ENCODE measurements around the gene DOK4.

Gene DOK4

DNA sequence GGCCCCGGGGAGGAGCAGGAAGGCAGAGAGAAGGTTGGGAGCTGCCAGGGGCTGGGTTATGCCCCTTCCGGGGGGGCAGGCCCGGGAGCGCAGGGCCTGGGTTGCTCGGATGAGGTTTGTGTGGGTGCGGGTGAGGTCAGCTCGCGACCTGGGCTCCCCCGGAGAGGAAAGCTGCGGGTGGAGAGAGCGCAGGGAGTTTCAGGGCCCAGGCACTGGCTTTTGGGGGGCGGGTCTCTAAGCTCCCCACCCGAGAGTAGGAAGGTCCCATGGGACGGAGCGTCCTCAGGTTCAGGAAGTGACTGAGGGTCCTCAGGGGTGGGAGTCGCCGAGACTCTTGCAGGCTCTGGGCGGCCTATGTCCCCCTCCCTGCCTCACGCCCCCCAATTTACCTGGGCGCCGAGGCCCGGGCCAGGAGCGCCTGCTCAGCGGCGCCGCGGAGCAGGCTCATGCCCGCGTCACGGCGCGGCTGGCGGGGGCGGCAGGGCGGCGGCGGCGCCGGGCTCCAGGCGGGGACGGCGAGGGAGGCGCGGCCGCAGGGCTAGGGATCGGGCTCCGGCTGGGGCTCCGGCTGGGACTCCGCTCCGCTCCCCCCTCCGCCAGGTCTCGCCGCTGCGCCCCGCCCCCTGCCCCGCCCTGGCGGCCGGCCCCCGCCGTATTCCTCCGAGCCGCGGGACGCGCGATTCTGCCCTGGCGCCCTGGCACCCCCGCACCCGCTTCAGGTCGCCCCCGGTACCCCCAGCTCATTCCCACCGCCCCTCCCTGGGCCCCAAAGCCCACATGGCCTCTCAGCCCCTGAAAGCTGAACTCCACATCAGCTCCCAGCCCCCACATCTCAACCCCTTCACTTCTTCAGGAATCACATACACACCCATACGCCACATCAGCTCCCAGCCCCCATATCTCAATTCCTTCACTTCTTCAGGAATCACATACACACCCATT, at the start of gene DOK4:
Gene DOK4, minus strand, starts transcription at position 578 of the 942 bp plus-strand sequence. CDS start 6,986 bp downstream, outside the sequence.
- peak; percentile 94 for DNase-seq (ENCODE audit: low spot score)

DNA sequence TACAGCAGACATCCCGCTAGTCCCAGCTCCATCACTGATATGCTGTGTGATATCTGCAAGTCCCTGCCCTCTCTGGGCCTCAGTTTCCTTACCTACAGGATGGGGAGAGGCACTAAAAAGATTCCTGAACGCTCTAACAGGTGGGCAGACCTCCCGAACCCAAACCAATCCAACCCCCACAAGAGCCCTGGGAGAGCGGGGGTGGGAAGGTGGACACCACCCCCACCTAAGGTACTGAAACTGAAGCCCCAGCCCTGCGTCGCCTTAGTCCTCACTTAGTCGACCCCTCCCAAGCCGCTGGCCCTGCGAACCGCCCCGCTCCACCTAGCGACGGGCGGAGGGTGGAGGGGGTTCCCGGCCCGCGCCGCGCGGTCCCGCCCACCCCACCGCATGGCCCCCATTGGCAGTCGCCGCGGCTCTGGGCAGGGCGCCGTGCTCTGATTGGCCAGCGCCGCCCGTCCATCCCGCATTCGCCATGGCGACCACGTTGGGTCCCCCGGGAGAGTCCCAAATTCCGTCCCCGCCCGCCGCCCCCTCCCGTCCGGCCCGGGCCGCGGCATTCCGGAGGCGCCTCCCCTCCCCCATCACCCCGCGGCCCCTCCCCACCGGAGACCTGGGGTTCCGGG, 49.5 kb upstream of the DOK4 start:
- DNase-seq (ENCODE audit: low spot score) = peak; percentile 98

DNA sequence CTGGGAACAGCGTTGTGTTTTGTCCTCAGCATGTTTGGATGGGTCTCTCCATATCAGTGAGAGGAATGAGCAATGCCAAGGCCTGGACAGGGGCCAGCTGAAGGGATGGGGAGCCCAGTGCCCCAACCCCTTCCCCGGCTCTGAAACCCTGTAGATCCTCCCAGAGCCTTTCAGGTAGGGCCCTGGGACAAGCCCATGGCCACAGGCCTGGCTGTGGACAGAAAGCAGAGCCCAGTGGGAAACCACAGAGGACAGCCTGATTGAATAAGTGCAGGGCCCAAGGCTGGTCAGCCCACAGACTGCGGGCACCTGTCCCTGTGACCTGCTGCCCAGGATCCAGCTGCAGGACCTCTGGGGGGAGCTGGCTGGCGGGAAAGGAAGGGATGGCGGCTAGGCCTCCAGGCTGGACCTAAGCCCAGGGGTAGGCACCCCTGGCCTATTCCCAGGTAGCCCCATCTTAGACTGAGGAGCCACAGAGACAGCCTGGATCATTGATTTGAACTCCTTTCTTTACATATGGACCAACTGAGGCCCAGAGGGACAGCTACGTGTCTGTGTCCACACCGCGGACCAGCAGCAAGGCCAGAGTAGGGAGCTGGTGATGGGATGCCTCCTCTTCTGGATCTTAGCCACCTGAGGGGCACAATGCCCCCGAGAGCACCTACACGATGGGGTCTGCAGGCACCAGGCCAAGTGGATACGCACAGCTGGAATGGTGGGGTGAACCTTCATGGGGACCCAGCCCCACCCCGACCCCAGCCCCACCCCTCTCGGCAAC, 48.8 kb upstream of the DOK4 start:
- DNase-seq (ENCODE audit: low spot score) = no peak

GRCh38 chr16:57534337-57534880, 48.1 kb upstream of the DOK4 start:
- DNase-seq (ENCODE audit: low spot score) = no peak

DNA sequence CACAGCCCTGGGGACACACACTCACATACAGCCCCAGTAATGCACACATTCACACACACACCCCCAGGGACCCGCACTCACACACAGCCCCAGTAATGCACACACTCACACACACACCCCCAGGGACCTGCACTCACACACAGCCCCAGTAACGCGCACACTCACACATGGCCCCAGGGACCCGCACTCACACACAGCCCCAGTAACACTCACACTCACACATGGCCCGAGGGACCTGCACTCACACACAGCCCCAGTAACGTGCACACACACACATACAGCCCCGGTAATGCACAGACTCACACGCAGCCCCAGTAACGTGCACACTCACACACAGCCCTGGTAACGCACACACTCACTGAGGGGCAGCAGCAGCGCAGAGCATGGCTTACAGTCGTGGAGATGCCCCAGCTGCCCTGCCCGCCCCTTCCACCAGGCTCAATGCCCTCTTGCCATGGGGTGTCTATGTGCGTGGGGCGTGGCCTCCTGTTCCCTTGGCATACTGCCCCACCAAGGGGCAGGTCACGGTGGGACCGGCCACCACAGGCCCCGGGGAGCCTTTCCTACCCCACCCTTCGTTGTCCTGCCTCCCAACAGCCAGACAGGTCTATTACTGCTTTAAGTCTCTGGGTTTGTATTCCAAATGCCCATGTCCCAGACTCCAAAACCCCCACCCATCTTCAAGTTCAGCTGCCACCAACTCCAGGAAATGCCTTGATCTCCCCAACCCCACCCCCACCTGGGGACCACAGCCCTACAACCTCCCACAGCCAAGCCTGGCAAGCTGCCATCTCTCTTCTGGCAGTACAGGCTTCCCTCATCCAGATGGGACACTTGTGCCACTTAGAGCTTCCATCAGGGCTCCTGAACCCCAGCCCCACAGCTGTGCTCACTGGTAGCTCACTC, 47.4 kb upstream of the DOK4 start:
- no peak for DNase-seq (ENCODE audit: low spot score)

DNA sequence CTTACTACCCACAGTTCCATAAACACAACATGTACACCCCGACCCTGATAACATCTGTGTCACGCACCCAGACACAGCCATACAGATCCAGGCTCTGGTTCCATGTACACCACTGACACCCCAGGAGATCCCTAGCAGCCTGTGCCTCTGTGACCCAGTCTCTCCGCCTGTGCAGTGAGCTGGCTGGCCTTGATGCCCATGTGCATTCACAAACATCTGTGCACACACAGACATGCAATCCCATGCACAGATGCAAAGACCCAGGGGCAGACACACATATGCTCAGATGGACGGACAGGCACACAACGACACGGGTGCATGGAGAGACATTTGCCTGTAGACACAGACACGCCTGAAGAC, 46.0 kb upstream of the DOK4 start:
- no peak for DNase-seq (ENCODE audit: low spot score)

DNA sequence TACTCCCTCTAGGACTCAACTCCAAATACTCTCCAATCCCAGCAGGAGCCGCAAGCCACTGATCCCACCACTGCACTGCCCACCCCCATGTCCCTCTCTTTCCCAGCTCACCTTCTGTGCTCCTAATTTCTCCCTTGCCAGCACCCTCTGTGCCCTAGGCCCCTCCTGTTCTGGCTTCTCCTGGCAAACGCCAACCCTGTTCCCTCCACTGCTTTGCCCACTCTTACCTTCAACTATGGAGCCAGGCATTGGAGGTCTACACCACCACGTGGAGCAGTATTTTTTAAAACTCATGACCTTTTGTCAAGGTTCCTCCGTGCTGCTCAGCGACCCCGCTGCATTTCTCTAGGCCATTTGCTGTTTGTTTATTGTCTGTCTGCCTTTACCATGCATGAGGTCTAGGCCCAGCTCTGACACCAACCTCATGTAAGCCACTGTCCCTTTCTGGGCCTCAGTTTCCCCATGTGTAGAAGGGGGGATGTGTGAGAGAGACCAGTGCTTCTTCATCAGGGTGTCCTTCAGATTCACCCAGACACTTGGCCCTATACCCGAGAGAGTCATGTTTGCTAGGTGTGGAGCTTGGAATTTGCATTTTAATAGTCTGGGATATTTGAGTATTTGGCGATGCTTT, 45.5 kb upstream of the DOK4 start:
- DNase-seq (ENCODE audit: low spot score) = no peak

DNA sequence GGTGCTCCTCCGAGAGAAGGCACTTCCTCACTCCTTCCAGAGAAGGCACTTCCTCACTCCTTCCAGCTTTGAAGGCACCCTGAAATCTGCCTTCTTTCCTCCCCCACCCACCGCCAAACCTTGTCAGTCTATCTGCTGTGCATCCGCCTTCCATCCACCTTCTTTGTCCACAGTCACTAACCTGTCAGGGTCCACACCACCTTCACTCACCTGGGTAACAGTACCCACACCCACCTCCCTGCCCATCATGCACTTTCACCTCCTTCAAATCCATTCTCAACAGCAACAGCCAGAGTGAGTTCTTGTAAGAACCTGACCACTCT, 44.9 kb upstream of the DOK4 start:
- DNase-seq (ENCODE audit: low spot score) = no peak

- no peak for DNase-seq (ENCODE audit: low spot score)
These were observed 44.4 kb upstream of the DOK4 start for GRCh38 chr16:57530522-57531252.

GRCh38 chr16:57530104-57530521, 43.8 kb upstream of the DOK4 start:
- no peak for DNase-seq (ENCODE audit: low spot score)

GRCh38 chr16:57529391-57530103, 43.3 kb upstream of the DOK4 start:
- no peak for DNase-seq (ENCODE audit: low spot score)

DNA sequence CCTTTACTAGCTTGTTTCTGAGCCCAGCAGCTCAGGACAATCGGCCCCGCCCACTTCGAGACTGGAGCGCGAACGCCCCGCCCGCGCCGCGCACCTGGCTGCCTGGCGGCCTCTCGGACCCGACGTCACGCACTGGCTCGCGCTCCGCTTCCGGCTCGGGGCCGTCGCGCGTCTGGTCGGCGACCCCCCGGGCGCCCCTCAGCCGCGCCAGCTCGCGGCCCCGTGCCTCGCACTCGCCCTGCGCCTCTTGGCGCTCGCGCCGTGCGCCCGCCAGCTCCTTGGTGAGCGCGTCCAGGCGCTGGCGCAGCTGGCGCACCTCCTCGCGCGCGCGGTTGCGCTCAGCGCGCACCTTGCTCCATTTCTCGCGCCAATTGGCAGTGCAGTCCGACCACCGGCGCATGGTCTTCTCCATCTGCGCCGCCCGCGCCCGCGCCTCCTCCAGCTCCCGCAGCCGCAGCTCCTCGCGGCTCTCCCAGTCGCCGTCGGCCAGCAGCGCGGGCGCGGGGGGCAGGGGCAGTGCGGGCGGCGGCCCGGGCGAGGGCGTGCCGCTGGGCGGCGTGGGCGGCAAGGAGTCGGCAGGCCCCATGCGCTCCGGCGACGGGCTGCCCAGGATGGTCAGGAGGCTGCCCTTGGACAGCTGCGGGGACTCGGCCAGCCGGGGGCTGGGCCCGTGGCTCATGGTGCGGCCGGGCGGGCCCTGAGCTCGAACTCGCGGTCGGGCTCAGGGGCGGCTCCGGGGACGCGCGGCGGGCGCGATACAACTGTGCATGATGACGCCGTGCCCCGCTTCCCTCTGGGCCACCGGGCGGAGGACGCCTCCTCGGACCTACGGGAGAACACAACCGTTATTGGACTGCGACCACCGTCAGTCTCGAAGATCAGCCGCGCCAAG, 42.5 kb upstream of the DOK4 start:
- DNase-seq (ENCODE audit: low spot score) = peak; percentile 66

DNA sequence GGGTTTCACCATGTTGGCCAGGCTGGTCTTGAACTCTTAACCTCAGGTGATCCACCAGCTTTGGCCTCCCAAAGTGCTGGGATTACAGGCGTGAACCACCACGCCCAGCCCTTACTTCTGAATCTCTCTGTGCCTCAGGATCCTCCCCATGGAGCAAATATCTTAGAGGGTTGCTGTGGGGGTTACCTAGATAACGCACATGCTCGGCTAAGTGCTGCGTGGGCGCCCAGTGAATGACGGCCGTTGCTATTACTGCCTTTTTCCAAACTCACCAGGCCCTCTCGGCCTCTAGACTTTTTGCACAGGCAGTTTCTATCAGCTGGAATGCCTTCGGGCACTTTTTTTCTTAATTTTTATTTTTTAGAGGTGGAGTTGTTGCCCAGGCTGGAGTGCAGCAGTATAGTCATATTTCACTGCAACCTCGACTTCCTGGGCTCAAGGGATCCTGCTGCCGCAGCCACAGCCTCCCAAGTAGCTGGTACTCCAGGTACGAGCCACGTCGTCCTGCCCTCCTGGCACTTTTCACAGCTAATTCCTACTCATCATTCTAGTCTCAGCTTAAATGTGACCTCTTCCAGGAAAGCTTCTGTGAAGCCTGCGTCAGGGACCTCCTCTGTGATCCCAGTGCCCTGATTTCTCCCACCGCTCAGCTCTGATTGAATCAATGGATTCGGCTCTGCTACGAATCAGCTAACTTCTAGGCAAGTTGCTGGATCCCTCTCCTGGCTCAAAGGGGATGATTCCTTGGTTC, 41.5 kb upstream of the DOK4 start:
- DNase-seq (ENCODE audit: low spot score) = no peak

DNA sequence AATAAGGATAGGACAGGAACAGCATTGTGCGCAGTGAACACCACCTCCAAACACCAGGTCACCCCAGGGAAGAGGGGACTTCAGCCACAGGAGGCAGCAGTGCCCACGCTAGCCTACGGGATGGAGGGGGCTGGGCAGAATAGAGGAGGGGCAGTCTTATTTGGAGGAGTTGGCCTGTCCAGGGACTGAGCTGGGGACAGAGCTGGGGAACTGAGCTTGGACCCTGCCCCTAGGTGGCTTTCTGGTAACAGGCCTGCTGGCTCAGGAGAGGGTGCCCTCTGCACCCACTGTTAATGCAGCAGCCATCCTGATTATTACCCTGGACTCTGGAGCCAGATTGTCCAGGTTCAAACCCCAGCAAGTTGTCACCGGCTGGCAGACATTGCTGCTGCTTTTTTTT, 40.7 kb upstream of the DOK4 start:
- no peak for DNase-seq (ENCODE audit: low spot score)

- DNase-seq (ENCODE audit: low spot score) = no peak
These were observed 40.2 kb upstream of the DOK4 start for GRCh38 chr16:57526498-57526897.

DNA sequence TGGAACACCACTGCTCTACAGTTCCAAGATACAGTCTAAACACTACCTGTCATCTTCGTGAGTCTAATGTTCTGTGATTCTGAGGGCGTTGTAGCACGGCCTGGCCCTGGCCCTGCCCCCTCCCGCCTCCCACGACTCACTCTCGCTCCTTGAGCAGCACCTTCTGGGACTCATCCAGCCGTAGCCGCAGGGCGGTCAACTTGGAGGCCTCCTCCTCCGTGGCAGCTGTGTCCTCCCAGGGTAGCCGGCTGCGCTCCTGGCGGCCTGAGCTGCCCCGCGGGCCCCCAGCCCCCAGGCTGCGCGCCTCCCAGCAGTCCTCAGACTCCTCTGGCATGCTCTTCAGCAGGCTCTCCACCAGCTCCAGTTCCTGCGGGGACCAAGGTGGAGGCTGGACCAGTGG, 39.5 kb upstream of the DOK4 start:
- no peak for DNase-seq (ENCODE audit: low spot score)

GRCh38 chr16:57522960-57523359, 36.7 kb upstream of the DOK4 start:
- DNase-seq (ENCODE audit: low spot score) = no peak

GRCh38 chr16:57519796-57520360, 33.6 kb upstream of the DOK4 start:
- DNase-seq (ENCODE audit: low spot score) = peak; percentile 92
